ENCODE data around the gene CNFN. TPM values are rescaled to one million over a fixed set of nuclear protein-coding genes. Genes with fewer than 3 reads are reported as not detected.

The CNFN gene, protein sequence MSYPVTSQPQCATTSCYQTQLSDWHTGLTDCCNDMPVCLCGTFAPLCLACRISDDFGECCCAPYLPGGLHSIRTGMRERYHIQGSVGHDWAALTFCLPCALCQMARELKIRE
- 2.9 and 3.2 TPM in 2 replicates for total RNA-seq (ENCODE audit: low replicate concordance)

DNA sequence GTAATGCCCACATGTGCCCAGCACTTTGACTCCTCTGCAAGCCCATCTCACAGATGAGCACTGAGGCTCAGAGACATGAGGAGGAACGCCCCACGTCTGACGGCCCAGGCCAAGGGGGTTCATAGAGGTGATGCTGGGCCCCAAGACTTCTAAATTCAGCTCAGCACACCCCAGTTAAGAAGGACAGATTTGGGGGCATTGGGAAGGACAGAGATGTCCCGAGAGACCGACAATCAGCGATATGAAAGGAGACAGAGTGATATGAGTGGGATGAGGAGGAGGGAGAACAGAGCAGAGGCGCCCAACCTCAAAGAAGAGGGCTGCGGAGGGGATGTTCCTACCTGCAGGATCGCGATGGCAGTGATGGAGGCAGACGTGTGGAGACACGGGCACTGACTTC lies at the start of gene CNFN:
Gene CNFN (minus strand): TSS at position 399 of the 400 bp plus-strand sequence. CDS start 1,260 bp downstream, outside the sequence.
- Histone ChIP-seq H3K79me2 (ENCODE audit: low read depth) (no peaks in the 10 kb centered on the region), H3K36me3 (no peaks in the 10 kb centered on the region), H2AFZ (replicated peaks) (no peak within 1 kb of the TSS), H4K20me1 (ENCODE audit: low read depth) (no peaks in the 10 kb centered on the region), H3K27ac (no peak within 1 kb of the TSS), H3K4me2 (no peak within 1 kb of the TSS), H3K9me3 (ENCODE audit: low read depth) (no peaks in the 10 kb centered on the region), H3K9ac (no peak within 1 kb of the TSS), H3F3A (ENCODE audit: low read depth) (peaks cover 11% of the 10 kb centered on the region), H3K4me1 (peaks cover 5% of the 10 kb centered on the region), H3K27me3 (peaks cover 52% of the 10 kb centered on the region), H3K4me3 (no peak within 1 kb of the TSS)
- peaks cover 2% of the 10 kb centered on the region for H3K9me3 Mint-ChIP-seq
- H3K36me3 Mint-ChIP-seq, result no peaks in the 10 kb centered on the region
- H3K27me3 Mint-ChIP-seq (ENCODE audit: insufficient read depth, low read depth), result peaks cover 24% of the 10 kb centered on the region
- peaks cover 14% of the 10 kb centered on the region for H3K4me1 Mint-ChIP-seq
- H3K27ac Mint-ChIP-seq, result peak within 1 kb of the TSS; percentile 3
- no peak for DNase-seq (ENCODE audit: low spot score)
- H3K4me3 Mint-ChIP-seq, result peak within 1 kb of the TSS; percentile 24
- TF ChIP-seq EZH2 (IDR thresholded peaks at IDR 0.05) (no peak), EZH2phosphoT487 (IDR thresholded peaks at IDR 0.05) (no peak)
- TF ChIP-seq, protein P1, sequence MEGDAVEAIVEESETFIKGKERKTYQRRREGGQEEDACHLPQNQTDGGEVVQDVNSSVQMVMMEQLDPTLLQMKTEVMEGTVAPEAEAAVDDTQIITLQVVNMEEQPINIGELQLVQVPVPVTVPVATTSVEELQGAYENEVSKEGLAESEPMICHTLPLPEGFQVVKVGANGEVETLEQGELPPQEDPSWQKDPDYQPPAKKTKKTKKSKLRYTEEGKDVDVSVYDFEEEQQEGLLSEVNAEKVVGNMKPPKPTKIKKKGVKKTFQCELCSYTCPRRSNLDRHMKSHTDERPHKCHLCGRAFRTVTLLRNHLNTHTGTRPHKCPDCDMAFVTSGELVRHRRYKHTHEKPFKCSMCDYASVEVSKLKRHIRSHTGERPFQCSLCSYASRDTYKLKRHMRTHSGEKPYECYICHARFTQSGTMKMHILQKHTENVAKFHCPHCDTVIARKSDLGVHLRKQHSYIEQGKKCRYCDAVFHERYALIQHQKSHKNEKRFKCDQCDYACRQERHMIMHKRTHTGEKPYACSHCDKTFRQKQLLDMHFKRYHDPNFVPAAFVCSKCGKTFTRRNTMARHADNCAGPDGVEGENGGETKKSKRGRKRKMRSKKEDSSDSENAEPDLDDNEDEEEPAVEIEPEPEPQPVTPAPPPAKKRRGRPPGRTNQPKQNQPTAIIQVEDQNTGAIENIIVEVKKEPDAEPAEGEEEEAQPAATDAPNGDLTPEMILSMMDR (IDR thresholded peaks at IDR 0.05), result no peak

DNA sequence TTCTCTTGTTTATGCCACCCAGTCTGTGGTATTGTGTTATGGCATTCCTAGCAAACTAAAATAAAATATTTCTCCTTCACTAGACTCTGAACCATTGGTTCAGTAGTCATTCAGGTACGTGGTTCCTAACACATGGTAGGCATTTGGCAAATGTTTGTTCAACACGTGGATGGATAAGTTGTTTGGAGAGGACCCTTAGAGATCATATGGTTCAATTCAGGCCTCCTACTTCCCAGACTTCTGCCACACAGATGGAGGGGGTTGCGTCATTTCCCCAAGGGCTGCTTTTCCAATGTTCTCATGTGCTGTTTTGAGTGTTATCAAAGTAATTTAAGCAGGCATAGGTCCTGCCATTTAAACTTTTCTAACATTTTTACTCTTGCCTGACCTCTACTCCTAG lies 45.9 kb upstream of the CNFN start:
- TF ChIP-seq, protein P1 (IDR thresholded peaks at IDR 0.05), result no peak
- TF ChIP-seq EZH2phosphoT487 (IDR thresholded peaks at IDR 0.05) (no peak), EZH2 (IDR thresholded peaks at IDR 0.05) (no peak)
- peaks cover 9% of the 10 kb centered on the region for H3F3A ChIP-seq (ENCODE audit: low read depth)
- no peak overlapping the region for H3K9ac ChIP-seq
- H3K27me3 ChIP-seq, result no peaks in the 10 kb centered on the region
- Mint-ChIP-seq H3K27ac (no peak overlapping the region), H3K4me1 (peaks cover 7% of the 10 kb centered on the region), H3K36me3 (no peaks in the 10 kb centered on the region), H3K27me3 (ENCODE audit: insufficient read depth, low read depth) (peaks cover 2% of the 10 kb centered on the region), H3K4me3 (no peak overlapping the region), H3K9me3 (no peaks in the 10 kb centered on the region)
- no peak overlapping the region for H3K27ac ChIP-seq
- no peaks in the 10 kb centered on the region for H3K79me2 ChIP-seq (ENCODE audit: low read depth)
- H3K36me3 ChIP-seq, result no peaks in the 10 kb centered on the region
- H3K4me3 ChIP-seq, result no peak overlapping the region
- peaks cover 3% of the 10 kb centered on the region for H3K4me1 ChIP-seq
- DNase-seq (ENCODE audit: low spot score), result no peak
- no peak overlapping the region for H3K4me2 ChIP-seq
- no peaks in the 10 kb centered on the region for H3K9me3 ChIP-seq (ENCODE audit: low read depth)
- H2AFZ ChIP-seq (replicated peaks), result no peak overlapping the region
- H4K20me1 ChIP-seq (ENCODE audit: low read depth), result peaks cover 5% of the 10 kb centered on the region

DNA sequence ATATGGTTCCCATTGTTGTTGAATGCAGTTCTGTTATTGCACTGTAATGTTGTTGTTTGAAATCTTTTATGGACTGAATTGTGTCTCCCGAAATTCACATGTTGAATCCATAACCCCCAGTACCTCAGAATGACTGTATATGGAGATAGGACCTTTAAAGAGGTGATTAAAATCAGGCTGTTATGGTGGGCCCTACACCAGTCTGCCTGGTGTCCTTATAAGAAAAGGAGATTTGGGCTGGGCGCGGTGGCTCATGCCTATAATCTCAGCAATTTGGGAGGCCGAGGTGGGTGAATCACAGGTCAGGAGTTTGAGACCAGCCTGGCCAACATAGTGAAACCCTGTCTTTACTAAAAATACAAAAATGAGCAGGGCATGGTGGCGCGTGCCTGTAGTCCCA lies 45.2 kb upstream of the CNFN start:
- Histone ChIP-seq H4K20me1 (ENCODE audit: low read depth) (peaks cover 5% of the 10 kb centered on the region), H3K27ac (no peak overlapping the region), H3K4me1 (peaks cover 3% of the 10 kb centered on the region), H3K9ac (no peak overlapping the region), H3F3A (ENCODE audit: low read depth) (peaks cover 9% of the 10 kb centered on the region), H3K4me2 (no peak overlapping the region), H2AFZ (replicated peaks) (no peak overlapping the region), H3K79me2 (ENCODE audit: low read depth) (no peaks in the 10 kb centered on the region), H3K4me3 (no peak overlapping the region), H3K36me3 (no peaks in the 10 kb centered on the region), H3K27me3 (no peaks in the 10 kb centered on the region), H3K9me3 (ENCODE audit: low read depth) (no peaks in the 10 kb centered on the region)
- DNase-seq (ENCODE audit: low spot score), result no peak
- TF ChIP-seq, protein P1 (IDR thresholded peaks at IDR 0.05), result no peak
- TF ChIP-seq EZH2phosphoT487 (IDR thresholded peaks at IDR 0.05) (no peak), EZH2 (IDR thresholded peaks at IDR 0.05) (no peak)
- Mint-ChIP-seq H3K4me3 (no peak overlapping the region), H3K9me3 (no peaks in the 10 kb centered on the region), H3K27ac (no peak overlapping the region), H3K36me3 (no peaks in the 10 kb centered on the region), H3K27me3 (ENCODE audit: insufficient read depth, low read depth) (peaks cover 2% of the 10 kb centered on the region), H3K4me1 (peaks cover 7% of the 10 kb centered on the region)
